Activated effector memory CD4-positive, alpha-beta T cell treated with Interleukin-2 at 50 U/mL for 16 hours (primary cell): ENCODE data around the gene SPPL2C.
"Not testable (repeated sequence)": the region's sequence is repeated elsewhere in the genome, so short reads cannot be mapped to it uniquely, and the experiment has no call there.

Experiments
- DNase-seq: peaks from one replicate; pipeline ENCODE4 v3.0.0-alpha.2; 2020

The SPPL2C gene

DNA sequence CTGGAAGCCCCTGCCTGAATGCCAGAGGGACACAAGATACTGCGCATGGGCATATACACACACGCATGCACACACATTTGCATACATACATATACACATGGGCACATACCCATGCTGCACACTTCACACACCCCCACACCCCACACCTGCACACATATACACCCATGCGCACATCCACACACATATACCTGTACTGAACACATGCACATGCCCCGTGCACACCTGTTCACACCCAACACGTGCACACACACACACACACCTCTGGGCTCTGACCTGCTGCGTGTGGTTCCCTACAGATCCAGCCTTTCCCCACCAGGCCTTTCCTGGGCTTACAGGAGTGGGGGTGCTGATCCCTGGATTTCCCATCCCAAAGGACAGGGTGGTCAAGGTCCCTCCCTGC, 6.3 kb downstream of the SPPL2C start:
- DNase-seq, result no peak

DNA sequence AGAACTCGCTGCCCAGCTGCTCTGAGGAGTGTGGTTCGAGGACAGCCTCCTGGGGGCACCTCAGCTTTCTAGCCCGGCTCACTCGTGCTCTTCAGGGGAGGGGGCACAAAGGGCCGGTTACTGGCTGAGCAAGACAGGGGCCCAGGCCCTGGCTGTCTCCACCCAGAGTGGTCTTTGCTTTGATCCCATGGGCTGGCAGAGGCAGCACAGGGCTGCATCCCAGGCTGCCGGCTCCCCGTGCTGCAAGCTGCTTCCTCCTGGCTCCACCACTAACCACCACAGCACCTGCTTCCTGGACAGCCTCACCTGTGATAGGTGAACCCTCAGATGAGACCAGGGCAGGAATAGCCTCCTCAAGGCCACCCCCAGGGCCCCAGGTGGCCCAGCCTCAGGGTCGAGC, 6.8 kb downstream of the SPPL2C start:
- no peak for DNase-seq

DNA sequence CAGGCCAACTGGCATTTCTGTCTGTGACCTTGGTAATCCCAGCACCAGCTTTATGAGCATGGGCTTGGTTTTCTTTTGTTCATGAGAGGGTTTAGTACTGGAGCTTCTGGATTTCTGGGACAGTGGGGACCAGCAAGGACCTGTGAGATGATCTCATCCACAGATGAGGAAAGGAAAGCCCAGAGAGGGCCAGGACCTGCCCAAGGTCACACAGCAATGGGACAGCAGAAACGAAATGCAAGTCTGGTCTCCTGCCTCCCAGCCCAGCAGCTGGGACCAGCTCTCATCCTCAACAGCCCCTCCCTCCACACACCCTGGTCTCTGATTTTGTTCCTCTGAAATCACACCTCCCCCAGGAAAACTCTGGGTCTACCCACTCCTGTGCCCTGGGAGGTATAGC, 7.2 kb downstream of the SPPL2C start:
- DNase-seq, result no peak

DNA sequence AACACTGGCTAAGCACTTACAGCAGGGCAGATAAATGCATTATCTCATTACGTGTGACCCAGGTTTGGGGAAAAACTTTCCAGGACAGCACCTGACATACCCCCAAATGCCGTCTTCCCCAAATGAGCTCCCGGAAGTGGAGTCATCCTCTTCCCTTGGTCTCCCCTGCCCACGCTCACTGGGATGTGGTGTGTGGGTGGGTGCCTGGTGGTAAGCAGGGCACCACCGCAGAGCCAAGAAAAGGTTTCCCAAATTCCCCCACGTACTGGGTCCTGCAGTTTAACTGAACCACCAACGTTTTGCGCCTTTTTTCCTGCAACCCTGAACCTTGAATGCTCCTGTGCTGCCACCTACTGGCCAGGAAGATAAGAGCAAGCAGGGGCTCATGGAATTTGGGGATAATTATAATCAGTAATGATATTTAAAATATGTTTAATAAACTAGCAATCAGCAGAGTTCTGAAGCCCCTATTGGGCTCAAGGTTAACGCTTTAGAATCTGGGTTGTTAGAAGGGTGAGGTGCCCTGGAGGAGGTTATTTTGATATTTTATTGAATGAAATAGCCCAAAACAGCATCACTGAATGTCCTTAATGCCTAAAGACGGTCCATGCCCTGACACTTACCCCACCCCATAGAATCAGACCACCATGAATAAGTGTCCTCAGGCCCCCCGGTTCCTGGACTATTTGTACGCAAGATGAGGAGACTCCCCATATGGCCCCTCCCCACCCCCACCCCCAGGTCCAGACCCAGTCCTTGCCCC, 8.0 kb downstream of the SPPL2C start:
- DNase-seq, result peak; percentile 20

DNA sequence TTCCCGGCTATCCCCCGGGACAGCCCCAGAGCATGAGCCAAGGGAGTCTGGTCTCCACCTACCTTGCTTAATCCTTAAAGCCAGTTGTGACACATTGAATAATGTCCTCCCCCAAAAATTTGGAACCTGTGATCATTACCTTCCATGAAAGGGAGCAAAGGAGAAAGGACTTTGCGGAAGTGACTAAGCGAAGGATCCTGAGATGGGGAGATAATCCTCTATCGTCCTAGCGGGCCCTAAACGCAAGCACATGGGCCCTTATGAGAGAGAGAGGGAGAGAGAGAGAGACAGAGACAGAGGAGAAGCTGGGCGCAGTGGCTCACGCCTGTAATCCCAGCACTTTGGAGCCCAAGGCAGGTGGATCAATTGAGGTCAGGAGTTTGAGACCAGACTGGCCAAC, 9.5 kb downstream of the SPPL2C start:
- DNase-seq, result no peak

DNA sequence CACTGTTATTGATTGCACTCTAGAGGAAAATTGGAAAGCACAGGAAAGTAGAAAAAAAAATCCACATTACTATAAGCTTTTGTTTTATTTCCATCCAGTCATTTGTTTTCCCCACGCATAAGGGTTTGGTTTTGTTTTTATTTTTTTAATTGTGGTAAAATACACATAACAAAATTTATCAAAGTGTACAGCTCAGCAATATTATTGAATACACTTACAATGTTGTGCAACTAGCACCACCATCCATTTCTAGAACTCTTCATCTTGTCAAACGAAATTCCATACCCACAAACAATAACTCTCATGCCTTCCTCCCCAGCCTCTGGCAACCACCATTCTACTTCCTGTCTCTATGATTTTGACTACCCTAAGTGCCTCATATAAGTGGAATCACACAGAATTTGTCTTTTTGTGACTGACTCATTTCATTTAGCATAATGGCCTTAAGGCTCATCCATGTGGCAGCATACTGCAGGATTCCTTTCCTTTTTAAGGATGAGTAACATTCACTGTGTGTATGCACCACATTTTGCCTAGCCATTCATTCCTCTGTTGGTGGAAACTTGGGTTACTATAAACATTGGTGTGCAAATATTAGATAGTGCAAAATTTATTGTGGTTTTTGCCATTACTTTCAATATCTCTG, 11.1 kb downstream of the SPPL2C start:
- no peak for DNase-seq

DNA sequence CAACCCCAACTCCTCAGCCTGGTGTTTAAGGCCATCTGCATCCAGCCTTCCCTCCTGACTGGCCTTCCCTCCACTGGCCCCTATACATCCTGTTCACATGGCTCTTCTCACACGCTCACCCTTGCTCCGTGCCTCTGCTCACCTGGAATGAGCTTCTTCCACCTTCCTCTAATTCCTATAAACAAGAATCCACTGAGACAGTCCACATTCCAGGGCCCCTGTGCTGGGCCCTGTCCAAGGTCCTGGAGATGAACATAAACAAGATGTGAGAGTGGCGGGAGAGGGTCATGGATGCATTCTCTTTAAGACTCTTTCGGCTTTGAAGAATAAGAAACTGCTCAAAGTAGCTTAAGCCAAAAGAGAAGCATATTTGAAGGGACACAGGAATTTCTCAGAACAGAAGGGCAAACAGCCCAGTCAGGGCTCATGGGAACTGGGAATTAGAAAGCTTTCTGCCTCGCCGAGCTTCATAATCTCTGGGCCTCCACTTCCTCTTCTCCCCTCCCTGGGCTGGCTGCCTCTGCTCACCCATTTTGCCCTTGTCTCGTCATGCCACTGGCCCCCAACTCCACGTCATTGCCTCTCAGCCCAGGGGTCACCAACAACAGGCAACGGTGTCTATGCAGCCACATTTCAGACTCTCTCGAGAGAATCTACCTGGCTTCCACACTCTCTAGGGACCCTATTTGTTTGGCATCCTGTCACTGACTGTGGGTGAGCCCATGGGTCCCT, 13.5 kb downstream of the SPPL2C start:
- DNase-seq, result no peak

DNA sequence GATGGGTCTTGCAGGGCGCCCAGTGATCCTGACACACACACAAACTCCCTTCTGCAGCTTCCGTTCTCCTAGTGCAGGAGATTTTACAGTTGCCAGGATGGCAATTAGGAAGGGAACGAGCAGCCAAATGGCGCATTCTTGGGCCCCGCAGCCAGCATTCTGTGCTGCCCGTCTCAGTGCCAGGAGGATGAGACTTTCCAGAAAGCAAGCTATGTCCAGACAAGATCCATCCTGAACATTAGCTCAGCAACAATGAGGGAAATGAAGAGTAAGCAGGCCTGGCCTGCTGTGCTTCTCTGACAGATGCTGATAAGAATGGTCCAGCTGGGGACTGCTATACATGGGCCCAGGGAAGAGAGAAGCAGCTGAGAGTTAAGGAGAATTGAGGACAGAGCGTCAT, 16.5 kb downstream of the SPPL2C start:
- DNase-seq, result no peak

DNA sequence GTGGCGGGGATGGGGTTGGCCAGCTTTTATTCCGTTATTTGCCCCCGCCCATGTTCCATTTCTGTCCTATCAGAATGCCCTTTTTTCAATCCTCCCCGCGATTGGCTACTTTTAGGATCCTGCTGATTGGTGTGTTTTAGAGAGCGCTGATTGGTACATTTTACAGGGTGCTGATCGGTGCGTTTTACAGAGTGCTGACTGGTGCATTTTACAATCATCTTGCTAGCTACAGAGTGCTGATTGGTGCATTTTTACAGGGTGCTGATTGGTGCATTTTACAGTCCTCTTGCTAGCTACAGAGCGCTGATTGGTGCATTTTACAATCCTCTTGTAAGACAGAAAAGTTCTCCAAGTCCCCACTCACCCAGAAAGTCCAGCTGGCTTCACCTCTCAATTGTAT, 17.4 kb downstream of the SPPL2C start:
- DNase-seq, result not testable (repeated sequence)

DNA sequence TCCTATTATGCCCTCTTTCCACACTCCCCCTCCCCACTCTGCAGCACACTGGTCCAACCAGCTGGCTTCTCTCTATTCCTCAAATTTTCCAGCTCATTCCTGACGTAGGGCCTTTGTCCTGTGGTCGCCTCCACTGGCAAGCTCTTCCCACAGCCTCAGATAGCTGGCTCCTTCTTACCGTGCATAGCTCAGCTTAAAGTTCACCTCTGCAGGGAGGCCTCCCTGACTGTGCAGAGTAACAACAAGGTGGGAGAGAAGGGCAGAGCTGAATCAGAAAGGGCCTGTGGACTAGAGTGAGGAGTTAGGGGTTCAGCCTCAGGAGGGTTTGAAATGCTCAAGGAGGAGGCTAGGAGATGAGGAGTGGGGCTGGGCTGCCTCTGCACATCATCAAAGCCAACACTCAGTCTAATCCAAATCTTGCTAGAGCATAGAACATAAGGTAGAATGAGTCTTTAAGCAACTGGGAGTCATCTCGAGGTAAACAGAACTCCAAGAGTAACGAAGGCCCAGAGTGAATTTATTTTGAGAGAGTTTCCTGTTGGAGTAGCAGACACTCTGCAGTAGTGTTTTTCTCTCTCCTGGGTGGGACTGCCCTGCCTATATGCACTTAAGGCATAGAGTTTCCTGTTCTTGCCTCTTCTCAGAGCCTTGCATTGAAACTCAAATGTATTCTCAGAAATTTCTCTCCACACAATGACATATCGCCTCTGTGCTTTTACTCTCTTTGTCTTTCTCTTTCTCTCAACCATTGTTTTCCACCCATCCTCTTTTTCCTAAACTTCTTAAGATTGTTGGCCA, 19.4 kb downstream of the SPPL2C start:
- DNase-seq, result no peak

DNA sequence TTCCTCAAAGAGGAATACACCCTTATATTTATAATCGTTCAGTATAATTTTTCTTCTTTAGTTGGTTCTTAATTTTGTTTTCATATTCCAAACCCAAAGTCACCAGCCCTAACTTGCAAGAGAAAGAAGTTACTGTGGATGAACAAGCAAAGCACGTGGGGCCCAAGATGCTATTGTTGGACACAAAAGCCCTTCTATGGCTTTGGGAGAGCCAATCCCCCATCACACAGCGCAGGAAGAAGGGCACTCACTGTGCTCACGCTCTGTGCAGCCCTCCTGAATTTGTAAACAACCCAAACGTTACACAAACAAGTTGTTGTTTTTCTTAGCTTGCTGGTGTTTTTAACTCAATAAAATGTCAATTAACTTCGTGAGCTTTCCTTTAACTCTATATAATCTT, 22.5 kb downstream of the SPPL2C start:
- DNase-seq, result no peak

DNA sequence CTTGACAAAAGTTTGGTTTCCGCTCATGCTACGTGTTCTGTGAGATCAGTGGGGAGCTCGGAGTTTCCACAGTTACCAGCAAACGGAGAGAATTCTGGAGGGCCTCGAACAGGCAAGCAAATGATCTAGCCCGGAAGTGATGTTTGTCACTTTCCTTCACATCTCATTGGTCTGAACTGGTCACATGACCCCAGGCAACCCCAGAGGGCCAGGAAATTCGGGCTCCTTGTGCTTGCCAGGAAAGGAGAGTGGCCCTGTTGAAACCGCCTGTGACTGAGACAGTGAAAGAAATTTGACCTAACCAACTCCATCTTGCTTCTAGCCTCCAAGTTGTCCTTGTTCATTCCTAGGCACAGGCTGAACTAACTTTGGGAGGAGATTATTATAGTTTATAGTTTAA, 23.0 kb downstream of the SPPL2C start:
- no peak for DNase-seq

DNA sequence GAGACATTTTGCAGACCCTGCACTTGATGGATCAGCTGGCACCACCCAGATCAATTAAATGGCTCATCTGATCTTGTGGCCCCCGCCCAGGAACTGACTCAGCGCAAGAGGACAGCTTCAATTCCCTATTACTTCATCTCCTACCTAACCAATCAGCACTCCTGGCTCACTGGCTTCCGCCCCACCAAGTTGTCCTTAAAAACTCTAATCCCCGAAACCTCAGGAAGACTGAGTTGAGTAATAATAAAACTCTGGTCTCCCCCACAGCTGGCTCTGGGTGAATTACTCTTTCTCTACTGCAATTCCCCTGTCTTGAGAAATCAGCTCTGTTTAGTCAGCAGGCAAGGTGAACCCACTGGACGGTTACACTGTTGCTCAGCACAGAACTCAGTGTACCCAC, 23.6 kb downstream of the SPPL2C start:
- DNase-seq, result no peak

DNA sequence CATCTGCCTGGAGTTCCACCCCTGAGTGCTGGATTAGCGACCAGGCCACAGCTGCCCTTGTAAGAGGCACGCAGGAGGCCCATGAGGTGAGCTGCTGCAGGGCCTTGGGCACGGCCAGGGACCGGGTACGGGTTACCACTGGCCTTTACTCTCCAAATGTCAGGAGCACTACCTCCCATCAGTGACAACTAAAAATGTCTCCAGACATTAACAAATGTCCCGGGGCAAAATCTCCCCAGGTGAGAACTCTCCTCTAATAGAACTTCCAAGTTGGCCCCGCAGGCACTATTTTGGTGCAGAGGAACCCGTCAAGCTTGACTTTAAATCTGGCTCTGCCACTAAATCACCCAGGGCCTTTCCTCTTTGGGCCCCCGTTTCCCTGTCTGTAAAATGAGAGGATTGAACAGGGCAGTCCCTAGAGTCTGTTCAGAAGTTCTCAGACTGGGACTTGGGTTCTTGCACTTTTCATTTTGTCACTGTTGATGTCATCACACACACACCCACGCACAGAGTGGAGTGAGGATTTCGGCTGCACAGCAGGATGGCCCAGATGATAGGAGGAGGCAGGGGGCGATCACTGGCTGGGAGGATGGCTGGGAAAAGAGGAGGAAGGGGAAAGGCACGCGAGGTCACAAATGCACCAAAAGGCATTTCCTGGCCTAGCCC, 25.1 kb downstream of the SPPL2C start:
- DNase-seq, result no peak

DNA sequence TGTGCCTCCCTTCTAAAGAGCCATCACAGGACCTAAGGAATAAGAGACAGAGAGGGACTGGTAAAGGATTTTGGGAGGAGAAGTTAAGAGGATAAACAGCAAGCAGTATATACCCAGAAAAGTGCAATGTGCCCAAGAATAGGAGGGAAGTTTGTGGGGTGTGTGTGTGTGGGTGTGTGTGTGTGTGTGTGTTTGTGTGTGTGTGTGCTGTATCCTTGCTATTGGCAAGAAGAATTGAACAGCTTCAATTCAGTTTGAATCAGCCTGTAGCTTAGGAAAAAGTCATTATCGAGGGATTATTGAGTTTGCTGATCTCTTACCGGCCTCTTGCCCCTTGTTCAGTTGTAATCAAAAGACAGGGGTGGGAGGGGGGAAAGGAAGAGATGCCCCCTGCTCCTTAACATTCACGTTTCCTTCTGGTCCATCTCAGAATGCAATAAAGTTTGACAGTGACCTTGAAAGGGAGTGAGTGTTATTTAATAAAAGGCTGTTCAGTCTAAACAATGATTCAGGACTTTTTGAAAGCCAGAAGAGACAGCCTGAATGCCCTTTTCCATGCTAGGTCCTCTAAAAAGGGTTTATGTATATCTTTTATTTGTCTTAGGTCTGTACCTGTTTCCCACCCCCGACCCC, 25.8 kb downstream of the SPPL2C start:
- DNase-seq, result no peak

DNA sequence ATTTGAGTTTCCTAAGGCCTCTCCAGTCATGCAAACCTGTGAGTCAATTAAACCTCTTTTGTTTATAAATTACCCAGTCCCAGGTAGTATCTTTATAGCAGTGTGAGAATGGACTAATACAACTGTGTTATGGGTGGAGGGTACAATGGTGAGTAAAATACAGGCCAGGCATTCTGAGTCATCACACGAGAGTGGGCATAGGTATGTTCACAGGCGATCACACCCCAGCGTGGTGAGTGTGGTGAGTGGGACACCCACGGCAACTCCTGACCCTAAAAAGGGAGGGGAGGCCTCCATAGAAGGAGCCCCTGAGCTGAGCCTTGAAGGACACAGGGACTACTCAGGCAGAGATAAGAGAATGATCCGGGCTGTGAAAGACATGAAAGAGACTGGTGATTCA, 27.0 kb downstream of the SPPL2C start:
- no peak for DNase-seq

DNA sequence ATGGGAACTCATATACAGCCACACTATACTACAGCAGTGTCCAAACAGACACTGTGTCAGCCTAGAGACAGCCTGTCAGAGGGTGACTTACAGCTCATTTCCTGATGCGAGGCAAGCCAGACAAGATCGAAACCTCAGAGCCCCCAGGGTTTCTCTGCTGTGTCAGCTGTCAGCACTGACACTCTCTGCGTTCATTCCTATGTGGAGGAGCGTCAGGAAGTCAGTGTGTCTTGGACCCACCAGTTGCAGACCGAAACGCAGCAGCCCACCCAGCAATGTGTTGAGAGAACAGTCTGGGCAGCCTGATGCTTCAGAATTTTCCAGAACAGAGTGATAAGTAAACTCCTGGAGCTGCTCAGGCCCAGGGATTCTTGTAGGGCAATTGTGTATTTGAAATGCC, 29.0 kb downstream of the SPPL2C start:
- peak; percentile 13 for DNase-seq

DNA sequence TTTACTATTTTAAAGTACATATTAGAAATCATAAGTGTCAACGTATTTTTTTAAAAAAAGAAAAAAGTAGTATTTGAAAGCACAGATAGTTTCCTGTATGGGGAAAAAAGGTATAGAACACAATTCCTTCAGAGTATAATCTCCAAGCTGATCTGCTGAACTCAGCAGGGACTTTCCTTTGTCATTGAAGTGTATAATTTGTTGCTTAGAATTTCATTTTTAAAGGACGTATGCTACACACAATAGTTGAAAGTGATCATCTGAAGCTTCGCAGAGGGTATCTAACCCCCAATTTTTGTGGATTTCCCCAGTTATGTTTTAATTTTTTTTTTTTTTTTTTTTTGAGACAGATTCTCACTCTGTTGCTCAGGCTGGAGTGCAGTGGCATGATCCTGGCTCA, 29.5 kb downstream of the SPPL2C start:
- DNase-seq, result no peak

DNA sequence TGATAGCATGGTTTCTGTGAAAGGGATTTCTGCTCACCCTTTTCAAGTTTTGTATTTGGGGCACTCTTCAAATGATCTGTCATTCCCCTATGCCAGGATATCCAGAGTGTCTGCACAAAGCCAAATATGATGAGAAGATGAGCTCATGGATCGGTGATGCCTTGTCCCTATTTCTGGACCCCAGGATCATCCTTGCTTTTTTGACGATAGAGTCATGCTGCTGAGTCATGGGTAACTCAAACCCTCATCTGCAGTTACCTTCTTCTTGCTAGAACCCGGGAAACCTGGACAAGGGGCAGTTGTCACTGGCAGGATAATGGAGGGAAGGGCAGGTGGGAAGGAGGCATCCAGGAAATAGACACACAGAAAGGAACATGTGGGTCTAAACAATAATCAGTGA, 31.9 kb downstream of the SPPL2C start:
- no peak for DNase-seq

DNA sequence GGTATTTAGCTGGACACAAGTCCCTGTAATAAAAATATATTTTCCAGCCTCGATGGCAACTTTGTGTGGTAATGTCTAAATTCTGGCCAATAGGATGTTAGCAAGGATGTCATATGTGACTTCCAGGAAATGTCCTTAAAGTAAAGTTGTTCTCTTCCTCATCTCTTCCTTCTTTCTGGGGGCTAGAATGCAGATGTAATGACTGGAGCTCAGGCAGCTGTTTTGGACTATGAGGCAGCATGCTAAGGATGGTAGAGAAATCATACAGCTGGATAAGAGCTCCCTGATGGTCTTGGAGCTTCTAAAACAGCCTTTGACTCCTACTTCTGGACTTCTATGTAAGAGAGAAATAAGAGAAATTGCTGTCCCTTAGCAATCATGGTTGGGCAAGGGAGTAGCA, 32.8 kb downstream of the SPPL2C start:
- DNase-seq, result no peak

DNA sequence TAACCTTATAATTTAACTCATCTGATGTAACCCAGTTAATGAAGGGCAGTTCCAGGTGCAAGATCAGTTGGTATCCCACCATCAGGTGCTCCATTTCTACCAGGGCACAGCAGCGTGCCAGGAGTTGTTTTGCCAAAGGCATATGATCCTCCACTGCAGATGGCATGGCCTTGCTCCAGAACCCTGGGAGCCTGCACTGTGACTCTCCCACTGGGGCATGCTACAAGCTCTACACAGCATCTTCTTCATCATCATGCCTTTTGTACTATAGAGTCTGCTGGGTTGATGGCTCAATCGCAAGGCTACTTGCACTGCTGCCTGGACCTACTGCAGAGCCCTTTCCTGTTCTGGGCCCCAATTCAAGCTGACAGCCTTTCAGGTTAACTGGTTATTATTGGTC, 38.4 kb downstream of the SPPL2C start:
- no peak for DNase-seq

DNA sequence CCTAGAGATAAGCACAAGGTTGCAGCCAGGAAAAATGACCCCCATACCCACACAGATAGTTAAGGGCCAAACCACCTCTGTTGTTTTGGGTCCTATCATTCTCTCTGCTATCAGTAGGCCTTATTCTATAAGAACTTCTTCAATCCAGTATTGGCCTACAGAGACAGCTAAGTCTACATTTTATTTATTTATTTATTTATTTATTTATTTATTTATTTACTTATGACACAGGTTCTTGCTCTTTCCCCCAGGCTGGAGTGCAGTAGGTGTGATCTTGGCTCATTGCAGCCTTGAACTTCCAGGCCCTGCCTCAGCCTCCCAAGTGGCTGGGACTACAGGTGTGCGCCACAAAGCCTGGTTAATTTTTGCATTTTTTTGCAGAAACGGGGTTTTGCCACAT, 42.2 kb downstream of the SPPL2C start:
- DNase-seq, result no peak
